ENCODE results near the gene TSPAN9. TPM values are rescaled to one million over a fixed set of nuclear protein-coding genes. Genes with fewer than 3 reads are reported as not detected.

TSPAN9 gene
- total and polyA plus RNA-seq, 4 donors, result 17.4 to 62.9 (median 34.2) TPM

DNA sequence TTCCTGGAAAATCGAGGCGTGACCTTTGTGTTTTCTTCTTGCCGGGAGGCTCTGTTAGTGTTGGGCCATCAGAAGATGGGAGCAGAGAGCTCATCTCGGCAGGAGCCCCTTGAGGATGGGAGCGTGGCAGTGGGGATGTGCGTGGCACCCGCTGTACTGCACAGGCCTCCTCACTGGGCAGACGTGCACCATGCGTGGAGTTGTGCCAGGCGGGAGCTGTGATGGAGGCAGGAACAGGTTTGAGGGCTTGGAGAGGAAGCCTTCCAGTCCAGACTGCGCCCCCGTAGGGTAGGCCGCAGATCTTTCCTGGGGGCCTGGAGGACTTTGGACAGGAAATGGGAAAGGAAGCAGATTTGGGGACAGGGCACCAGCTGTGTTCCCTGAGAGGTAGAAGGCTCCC lies 197.5 kb downstream of the TSPAN9 start:
- 76% methylated on average over 13 of the region's 13 CpGs for WGBS
- no peak overlapping the region for H3K27ac ChIP-seq (ENCODE audit: low read depth in 1 of 2, low read length in 2 of 2)
- TF ChIP-seq RAD21 (IDR thresholded peaks at IDR 0.05) (no peak), EGR1 (IDR thresholded peaks at IDR 0.05; ENCODE audit: low read depth in 2 of 2) (no peak), NR2F2 (IDR thresholded peaks at IDR 0.05) (peak; percentile 51)
- TF ChIP-seq, protein P1, sequence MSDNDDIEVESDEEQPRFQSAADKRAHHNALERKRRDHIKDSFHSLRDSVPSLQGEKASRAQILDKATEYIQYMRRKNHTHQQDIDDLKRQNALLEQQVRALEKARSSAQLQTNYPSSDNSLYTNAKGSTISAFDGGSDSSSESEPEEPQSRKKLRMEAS (IDR thresholded peaks at IDR 0.05), result no peak

DNA sequence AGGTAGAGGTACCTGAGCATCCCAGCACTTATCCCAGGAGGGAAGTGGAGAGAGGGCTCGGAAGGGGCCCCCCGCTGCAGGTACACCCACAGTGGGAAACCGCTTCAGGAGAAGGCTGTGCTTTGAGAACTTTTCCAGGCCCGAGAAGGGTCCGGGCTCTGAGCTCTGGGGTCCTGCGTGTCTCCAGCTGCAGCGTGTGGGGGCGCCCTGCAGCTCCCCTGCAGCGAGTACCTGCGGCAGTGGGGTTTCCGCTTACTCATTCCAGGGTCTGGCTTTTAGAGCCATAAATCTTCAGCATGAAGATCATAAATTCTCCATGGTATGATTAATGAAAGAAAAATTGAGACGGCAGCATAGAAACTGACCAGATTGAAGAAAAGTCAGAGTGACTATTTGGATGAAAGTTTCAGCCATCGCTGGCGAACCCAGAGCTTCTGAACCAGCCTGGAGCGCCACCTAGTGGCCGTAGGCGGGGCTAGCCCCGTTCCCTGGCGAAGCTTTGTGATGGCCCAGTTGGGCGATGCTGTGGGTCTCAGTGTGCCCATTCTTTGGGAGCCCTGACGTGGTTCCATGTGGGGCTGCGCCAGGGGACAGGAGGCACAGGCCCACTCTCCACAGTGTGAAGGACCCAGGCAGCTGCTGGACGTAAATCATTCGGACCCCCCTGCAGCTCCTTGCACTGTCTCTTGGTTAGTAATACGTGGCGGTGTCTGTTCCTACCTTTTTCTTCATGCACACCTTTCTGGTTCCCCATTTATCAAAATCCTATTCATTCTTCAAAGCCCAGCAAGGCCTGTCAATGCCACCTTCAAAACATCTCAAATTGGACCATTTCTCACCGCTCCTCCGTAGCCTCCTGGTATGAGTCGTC lies 198.2 kb downstream of the TSPAN9 start:
- no peak overlapping the region for H3K9ac ChIP-seq (ENCODE audit: low read depth in 1 of 2, low read length in 2 of 2)
- peaks cover 0 to 22% (median 5%) of the 10 kb centered on the region in 4 donors for H3K36me3 ChIP-seq (ENCODE audit: control insufficient read depth in 4 of 4, insufficient read depth in 3 of 4, low read depth in 1 of 4, low read length in 3 of 4)
- no peaks in the 10 kb centered on the region for H3K9me3 ChIP-seq (ENCODE audit: control insufficient read depth in 4 of 4, low read length in 3 of 4)
- peak; percentile 76 for DNase-seq (ENCODE audit: low spot score)
- H3K4me3 ChIP-seq (ENCODE audit: low read depth in 1 of 3, low read length in 3 of 3), result no peak overlapping the region
- H3K4me1 ChIP-seq (ENCODE audit: control insufficient read depth in 4 of 4, insufficient read depth in 4 of 4, low read length in 3 of 4), result peaks cover 0 to 6% (median 0%) of the 10 kb centered on the region in 4 donors
- no peaks in the 10 kb centered on the region for H3K27me3 ChIP-seq (ENCODE audit: control insufficient read depth in 4 of 4, insufficient read depth in 4 of 4, low read length in 3 of 4)
- H3K27ac ChIP-seq (ENCODE audit: low read depth in 1 of 2, low read length in 2 of 2), result no peak overlapping the region
- TF ChIP-seq HNF4G (IDR thresholded peaks at IDR 0.05) (no peak), RAD21 (IDR thresholded peaks at IDR 0.05) (peak; percentile 90 to 93), EGR1 (IDR thresholded peaks at IDR 0.05; ENCODE audit: low read depth in 2 of 2) (no peak), RXRA (IDR thresholded peaks at IDR 0.05) (no peak), HNF4A (conservative IDR thresholded peaks at IDR 0.05) (no peak), ZBTB33 (IDR thresholded peaks at IDR 0.05) (no peak), NR2F2 (IDR thresholded peaks at IDR 0.05) (no peak), FOXA1 (IDR thresholded peaks at IDR 0.05) (no peak), CTCF (IDR thresholded peaks at IDR 0.05; ENCODE audit: low read depth, low read length, missing input control) (peak; percentile 93)
- WGBS, result 60% methylated on average over 29 of the region's 29 CpGs

More for the DNA sequence above, 197.5 kb downstream of the TSPAN9 start:
- peaks cover 0 to 20% (median 5%) of the 10 kb centered on the region in 4 donors for H3K36me3 ChIP-seq (ENCODE audit: control insufficient read depth in 4 of 4, insufficient read depth in 3 of 4, low read depth in 1 of 4, low read length in 3 of 4)
- peaks cover 0 to 6% (median 0%) of the 10 kb centered on the region in 4 donors for H3K4me1 ChIP-seq (ENCODE audit: control insufficient read depth in 4 of 4, insufficient read depth in 4 of 4, low read length in 3 of 4)
- H3K9ac ChIP-seq (ENCODE audit: low read depth in 1 of 2, low read length in 2 of 2), result no peak overlapping the region
- H3K27me3 ChIP-seq (ENCODE audit: control insufficient read depth in 4 of 4, insufficient read depth in 4 of 4, low read length in 3 of 4), result no peaks in the 10 kb centered on the region
- no peak for DNase-seq (ENCODE audit: low spot score)
- H3K4me3 ChIP-seq (ENCODE audit: low read depth in 1 of 3, low read length in 3 of 3), result no peak overlapping the region
- H3K9me3 ChIP-seq (ENCODE audit: control insufficient read depth in 4 of 4, low read length in 3 of 4), result no peaks in the 10 kb centered on the region

- Histone ChIP-seq H3K36me3 (ENCODE audit: control insufficient read depth in 4 of 4, insufficient read depth in 3 of 4, low read depth in 1 of 4, low read length in 3 of 4) (peaks cover under 1 to 30% (median 8%) of the 10 kb centered on the region in 4 donors), H3K4me1 (ENCODE audit: control insufficient read depth in 4 of 4, insufficient read depth in 4 of 4, low read length in 3 of 4) (peaks cover 0 to 6% (median 0%) of the 10 kb centered on the region in 4 donors), H3K4me3 (ENCODE audit: low read depth in 1 of 3, low read length in 3 of 3) (no peak overlapping the region), H3K27ac (ENCODE audit: low read depth in 1 of 2, low read length in 2 of 2) (no peak overlapping the region), H3K27me3 (ENCODE audit: control insufficient read depth in 4 of 4, insufficient read depth in 4 of 4, low read length in 3 of 4) (no peaks in the 10 kb centered on the region), H3K9ac (ENCODE audit: low read depth in 1 of 2, low read length in 2 of 2) (no peak overlapping the region), H3K9me3 (ENCODE audit: control insufficient read depth in 4 of 4, low read length in 3 of 4) (no peaks in the 10 kb centered on the region)
- WGBS, result 93% methylated on average over 14 of the region's 14 CpGs
- DNase-seq (ENCODE audit: low spot score), result no peak
- TF ChIP-seq, protein P2, sequence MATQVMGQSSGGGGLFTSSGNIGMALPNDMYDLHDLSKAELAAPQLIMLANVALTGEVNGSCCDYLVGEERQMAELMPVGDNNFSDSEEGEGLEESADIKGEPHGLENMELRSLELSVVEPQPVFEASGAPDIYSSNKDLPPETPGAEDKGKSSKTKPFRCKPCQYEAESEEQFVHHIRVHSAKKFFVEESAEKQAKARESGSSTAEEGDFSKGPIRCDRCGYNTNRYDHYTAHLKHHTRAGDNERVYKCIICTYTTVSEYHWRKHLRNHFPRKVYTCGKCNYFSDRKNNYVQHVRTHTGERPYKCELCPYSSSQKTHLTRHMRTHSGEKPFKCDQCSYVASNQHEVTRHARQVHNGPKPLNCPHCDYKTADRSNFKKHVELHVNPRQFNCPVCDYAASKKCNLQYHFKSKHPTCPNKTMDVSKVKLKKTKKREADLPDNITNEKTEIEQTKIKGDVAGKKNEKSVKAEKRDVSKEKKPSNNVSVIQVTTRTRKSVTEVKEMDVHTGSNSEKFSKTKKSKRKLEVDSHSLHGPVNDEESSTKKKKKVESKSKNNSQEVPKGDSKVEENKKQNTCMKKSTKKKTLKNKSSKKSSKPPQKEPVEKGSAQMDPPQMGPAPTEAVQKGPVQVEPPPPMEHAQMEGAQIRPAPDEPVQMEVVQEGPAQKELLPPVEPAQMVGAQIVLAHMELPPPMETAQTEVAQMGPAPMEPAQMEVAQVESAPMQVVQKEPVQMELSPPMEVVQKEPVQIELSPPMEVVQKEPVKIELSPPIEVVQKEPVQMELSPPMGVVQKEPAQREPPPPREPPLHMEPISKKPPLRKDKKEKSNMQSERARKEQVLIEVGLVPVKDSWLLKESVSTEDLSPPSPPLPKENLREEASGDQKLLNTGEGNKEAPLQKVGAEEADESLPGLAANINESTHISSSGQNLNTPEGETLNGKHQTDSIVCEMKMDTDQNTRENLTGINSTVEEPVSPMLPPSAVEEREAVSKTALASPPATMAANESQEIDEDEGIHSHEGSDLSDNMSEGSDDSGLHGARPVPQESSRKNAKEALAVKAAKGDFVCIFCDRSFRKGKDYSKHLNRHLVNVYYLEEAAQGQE (IDR thresholded peaks at IDR 0.05), result no peak
- TF ChIP-seq, protein P3, sequence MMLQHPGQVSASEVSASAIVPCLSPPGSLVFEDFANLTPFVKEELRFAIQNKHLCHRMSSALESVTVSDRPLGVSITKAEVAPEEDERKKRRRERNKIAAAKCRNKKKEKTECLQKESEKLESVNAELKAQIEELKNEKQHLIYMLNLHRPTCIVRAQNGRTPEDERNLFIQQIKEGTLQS (IDR thresholded peaks at IDR 0.05), result no peak
- TF ChIP-seq FOXA1 (IDR thresholded peaks at IDR 0.05), result no peak
- TF ChIP-seq YY1 (IDR thresholded peaks at IDR 0.05), result no peak
- TF ChIP-seq, protein P1 (IDR thresholded peaks at IDR 0.05), result no peak
- TF ChIP-seq ZBTB33 (IDR thresholded peaks at IDR 0.05), result no peak
- no peak for TF ChIP-seq JUND (IDR thresholded peaks at IDR 0.05)
- no peak for TF ChIP-seq HNF4A (conservative IDR thresholded peaks at IDR 0.05)
- TF ChIP-seq FOXA2 (IDR thresholded peaks at IDR 0.05), result no peak
- no peak for TF ChIP-seq HNF4G (IDR thresholded peaks at IDR 0.05)
- no peak for TF ChIP-seq RXRA (IDR thresholded peaks at IDR 0.05)
- TF ChIP-seq NR2F2 (IDR thresholded peaks at IDR 0.05), result no peak
Observed at GRCh38 chr12:3276226-3276625, 199.0 kb downstream of the TSPAN9 start.

All from liver (tissue), 9 donors.